GM18526 (cell line): Measurements from ENCODE around the gene PTPRT.

Experiments used
- POLR2A ChIP-seq: IDR thresholded peaks from 3 replicates; pipeline ENCODE4 v1.6.1; 2011; ENCODE audit not compliant: insufficient read length; ENCODE audit errors: extremely low read depth

PTPRT gene

GRCh38 chr20:43095034-43095433 is 94.7 kb downstream of the PTPRT start:
- TF ChIP-seq POLR2A, result no peak

GRCh38 chr20:43092386-43093088 is 97.2 kb downstream of the PTPRT start:
- TF ChIP-seq POLR2A, result no peak

- no peak for TF ChIP-seq POLR2A
Measured at GRCh38 chr20:43068482-43068881, 121.2 kb downstream of the PTPRT start.

GRCh38 chr20:43066125-43066524 is 123.6 kb downstream of the PTPRT start:
- no peak for TF ChIP-seq POLR2A

GRCh38 chr20:43065299-43065698 is 124.4 kb downstream of the PTPRT start:
- no peak for TF ChIP-seq POLR2A

- TF ChIP-seq POLR2A, result no peak
Measured at GRCh38 chr20:43058077-43058476, 131.6 kb downstream of the PTPRT start.

DNA sequence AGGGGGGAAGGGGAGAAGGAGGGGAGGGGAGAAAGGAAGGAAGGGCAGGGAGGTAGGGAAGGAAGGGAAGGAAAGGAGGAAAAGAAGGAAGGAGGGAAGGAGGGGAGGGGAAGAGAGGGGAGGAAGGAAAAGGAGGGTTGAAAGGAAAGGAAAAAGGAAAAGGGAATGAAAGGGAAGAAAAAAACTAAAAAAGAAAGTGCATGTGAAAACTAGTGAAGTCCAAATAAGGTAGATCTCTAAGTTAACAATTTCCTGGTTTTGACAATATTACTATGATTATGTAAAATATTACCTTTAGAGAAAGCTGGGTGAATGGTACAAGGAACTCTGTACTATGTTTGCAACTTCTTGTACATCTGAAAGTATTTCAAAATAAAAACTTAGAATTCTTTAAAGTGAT is 132.4 kb downstream of the PTPRT start:
- no peak for TF ChIP-seq POLR2A

DNA sequence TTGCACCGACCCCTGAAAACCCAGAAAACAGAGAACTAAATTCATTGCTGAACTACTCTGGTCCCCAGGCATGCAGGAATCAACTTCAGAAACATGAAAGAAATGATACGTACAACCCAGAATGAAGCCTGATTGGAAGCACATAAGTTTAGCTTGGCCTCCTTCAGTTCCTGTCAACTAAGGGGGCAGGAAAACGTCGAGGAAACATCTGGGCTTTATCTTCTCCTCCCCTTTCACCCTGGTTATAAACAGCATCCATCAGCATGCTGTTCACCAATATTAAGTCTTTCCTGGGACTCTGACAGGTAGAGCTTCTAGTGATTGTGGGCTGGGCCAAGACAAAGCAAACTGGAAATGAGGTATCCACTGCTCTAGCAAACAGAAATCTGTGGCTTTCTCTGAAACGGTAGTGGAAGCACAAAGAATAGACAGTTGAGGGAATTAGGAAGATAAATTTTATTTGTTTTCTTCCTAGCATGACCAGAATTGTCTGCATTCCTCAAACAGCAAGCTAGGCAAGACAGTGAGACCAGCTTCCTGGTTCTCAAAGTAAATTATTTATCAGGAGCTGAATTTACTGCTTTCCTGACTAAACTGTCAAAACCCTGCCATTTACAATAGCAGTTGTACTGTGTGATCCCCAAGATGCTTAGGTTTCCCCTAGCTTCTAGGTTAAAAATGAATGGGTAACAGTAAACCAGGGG is 134.4 kb downstream of the PTPRT start:
- no peak for TF ChIP-seq POLR2A

DNA sequence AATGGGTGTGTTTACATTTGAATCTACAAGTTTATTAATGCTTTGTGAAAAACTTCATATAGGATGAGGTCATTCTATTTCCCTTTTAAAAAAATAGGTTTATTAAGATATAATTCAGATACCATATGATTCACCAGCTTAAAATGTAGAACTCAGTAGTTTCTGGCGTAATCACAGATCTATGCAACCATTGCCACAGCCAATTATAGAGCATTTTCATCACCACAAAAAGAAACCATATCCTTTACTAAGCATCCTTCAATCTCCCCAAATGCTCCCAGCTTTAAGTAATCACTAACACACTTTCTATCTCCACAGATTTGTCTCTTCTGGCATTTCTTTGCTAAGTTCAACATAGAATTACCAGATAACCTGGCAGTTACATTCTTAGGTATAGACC is 137.2 kb downstream of the PTPRT start:
- TF ChIP-seq POLR2A, result no peak

DNA sequence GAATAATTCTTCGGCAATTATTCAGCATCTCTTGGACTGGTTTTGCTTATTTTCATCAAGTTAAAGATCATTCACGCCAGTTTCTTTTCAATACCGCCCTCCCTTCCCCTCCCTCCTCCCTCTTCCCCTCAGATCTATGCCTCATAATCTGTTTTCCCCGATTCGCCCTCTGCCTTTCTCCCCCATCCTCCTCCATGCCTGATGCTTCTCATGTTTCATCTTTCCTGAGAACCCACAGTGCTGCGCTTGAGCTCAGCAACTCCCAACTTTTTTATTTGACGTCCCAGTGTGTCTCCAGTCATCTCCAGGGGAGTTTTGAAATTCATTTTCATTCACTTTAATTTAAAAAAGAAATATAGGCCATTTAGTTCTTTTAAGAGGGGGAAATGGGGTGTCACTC is 142.7 kb downstream of the PTPRT start:
- TF ChIP-seq POLR2A, result no peak

DNA sequence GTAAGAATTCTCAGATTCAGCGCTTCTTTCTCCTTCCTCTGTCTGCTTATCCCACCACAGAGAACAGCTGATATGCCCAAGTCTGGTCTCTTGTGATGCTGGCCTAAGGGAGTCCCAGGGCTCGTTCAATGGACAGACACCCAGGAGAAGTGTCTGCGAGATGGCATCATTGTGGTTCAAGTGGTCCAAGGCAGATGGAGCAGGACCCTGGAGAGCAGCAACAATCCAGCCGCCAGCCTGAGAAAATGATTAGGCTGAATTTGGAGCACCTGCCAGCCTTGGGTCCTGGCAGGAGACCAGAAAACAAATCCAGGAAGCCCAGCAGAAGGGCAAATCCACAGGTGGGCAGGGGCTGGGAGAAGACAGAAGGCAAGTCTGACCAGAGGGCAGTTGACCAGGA is 145.8 kb downstream of the PTPRT start:
- no peak for TF ChIP-seq POLR2A

GRCh38 chr20:43040427-43040826 is 149.3 kb downstream of the PTPRT start:
- no peak for TF ChIP-seq POLR2A

DNA sequence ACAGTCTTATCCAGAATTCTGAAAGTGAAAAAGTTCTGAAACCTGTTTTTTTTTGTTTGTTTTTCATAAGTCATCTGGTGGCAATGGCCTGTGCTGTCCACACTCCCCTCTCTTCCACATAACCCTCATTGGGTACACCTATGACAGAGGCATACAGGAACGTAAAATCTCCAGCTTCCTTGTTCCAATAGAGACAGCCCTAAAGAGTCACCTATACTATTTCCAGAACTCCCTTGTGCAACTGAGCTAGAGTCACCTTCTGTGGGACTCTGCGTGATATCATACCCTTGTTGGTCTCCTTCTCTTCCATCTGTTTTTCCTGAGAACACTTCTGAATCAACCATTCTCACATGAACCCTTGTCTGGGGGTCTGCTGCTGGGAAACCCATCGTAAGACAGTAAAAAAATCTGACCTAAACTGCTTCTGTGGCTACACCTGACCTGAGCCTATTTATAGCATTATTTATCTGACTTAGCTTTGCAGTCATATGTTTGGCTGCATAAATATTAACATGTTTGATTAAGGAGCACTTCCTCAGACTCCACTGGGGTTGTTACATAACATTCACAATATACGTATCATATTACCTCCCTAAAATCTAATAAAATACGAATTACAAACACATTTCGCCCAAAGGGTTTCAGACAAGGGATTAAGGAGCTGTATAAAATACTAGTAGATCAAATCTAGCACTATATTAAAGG is 151.9 kb downstream of the PTPRT start:
- TF ChIP-seq POLR2A, result no peak

DNA sequence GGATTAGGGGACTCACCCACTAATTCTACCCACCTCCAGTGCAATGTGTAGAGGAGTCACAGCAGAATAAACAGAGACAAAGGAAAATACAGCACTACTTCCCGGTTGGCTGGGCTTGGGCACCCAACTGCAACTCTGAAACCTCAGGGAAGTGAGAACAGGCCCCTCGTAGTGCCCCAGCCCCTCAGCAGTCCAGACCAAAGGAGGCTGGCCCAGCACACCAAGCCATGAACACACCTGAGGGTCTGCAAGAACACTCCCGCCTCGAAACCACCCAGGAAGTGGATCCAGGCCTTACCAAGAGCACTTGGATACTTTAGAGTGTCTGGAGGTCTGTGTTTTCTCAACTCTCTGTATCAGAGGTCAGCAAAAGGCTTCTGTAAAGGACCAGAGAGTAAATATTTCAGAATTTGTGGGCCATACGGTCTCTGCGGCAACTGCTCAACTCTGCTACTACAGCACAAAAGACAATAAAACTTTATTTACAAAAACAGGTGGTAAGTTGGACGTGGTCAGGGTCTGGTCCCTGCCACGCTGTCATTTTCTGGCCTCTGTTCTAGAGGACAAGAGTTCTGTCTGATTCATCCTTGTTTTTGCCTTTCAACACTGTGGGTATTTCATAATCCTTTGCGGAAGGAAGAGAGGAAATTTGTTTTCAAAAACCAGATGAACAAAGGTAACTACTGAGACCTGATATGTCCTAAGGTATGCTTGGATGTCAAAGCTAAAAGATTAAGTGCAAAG is 154.6 kb downstream of the PTPRT start:
- no peak for TF ChIP-seq POLR2A

GRCh38 chr20:43032459-43032858 is 157.2 kb downstream of the PTPRT start:
- no peak for TF ChIP-seq POLR2A
